Mesendoderm (in vitro differentiated cells): Measurements from ENCODE around the gene CHRNA4.

Source experiments
- DNase-seq: peaks from one replicate; pipeline ENCODE4 v3.0.0; 2013
- H2AK5ac ChIP-seq: 2 replicates; pipeline ENCODE4 v1.6.1; 2013; ENCODE audit warnings: low read length, inconsistent platforms
- H2BK120ac ChIP-seq: 2 replicates; pipeline ENCODE4 v1.6.1; 2013; ENCODE audit warnings: low read depth, mild to moderate bottlenecking, low read length, moderate library complexity, mixed read lengths
- H2BK15ac ChIP-seq: replicated peaks from 2 replicates; pipeline ENCODE4 v1.6.1; 2013; ENCODE audit warnings: low read depth, mild to moderate bottlenecking, moderate library complexity
- H2BK5ac ChIP-seq: 2 replicates; pipeline ENCODE4 v1.6.1; 2013; ENCODE audit warnings: low read length, inconsistent platforms
- H3K18ac ChIP-seq: 2 replicates; pipeline ENCODE4 v1.6.1; 2013; ENCODE audit warnings: mild to moderate bottlenecking, low read length, mixed read lengths
- H3K23ac ChIP-seq: one replicate; pipeline ENCODE4 v1.6.1; 2013; ENCODE audit warnings: low read length
- H3K27ac ChIP-seq: 2 replicates; pipeline ENCODE4 v1.5.1; 2013; ENCODE audit warnings: low read depth, mild to moderate bottlenecking, inconsistent platforms, low read length, moderate library complexity
- H3K27me3 ChIP-seq: 2 replicates; pipeline ENCODE4 v1.6.1; 2013; ENCODE audit warnings: low read length, control low read depth, mild to moderate bottlenecking, inconsistent platforms; ENCODE audit not compliant: insufficient read depth, poor library complexity
- H3K36me3 ChIP-seq: 2 replicates; pipeline ENCODE4 v1.6.1; 2013; ENCODE audit warnings: low read length, inconsistent platforms; ENCODE audit not compliant: control insufficient read depth, insufficient read depth
- H3K4ac ChIP-seq: one replicate; pipeline ENCODE4 v1.6.1; 2013; ENCODE audit warnings: low read depth, mild to moderate bottlenecking, low read length, moderate library complexity
- H3K4me1 ChIP-seq: 2 replicates; pipeline ENCODE4 v1.6.1; 2013; ENCODE audit warnings: low read depth, low read length, inconsistent platforms; ENCODE audit not compliant: control insufficient read depth
- H3K4me2 ChIP-seq: 2 replicates; pipeline ENCODE4 v1.6.1; 2013; ENCODE audit warnings: low read length
- H3K4me3 ChIP-seq: 2 replicates; pipeline ENCODE4 v1.5.1; 2013; ENCODE audit warnings: mild to moderate bottlenecking, low read length
- H3K56ac ChIP-seq: one replicate; pipeline ENCODE4 v1.6.1; 2013; ENCODE audit warnings: low read length
- H3K79me1 ChIP-seq: 2 replicates; pipeline ENCODE4 v1.6.1; 2013; ENCODE audit warnings: low read length, inconsistent platforms
- H3K79me2 ChIP-seq: 2 replicates; pipeline ENCODE4 v1.6.1; 2013; ENCODE audit warnings: mild to moderate bottlenecking, low read length; ENCODE audit not compliant: control insufficient read depth, insufficient read depth
- H3K9ac ChIP-seq: 2 replicates; pipeline ENCODE4 v1.6.1; 2013; ENCODE audit warnings: low read length, inconsistent platforms
- H4K5ac ChIP-seq: one replicate; pipeline ENCODE4 v1.6.1; 2013; ENCODE audit warnings: low read length
- H4K8ac ChIP-seq: one replicate; pipeline ENCODE4 v1.6.1; 2013; ENCODE audit warnings: low read depth, mild to moderate bottlenecking, control low read depth, low read length, moderate library complexity
- WGBS: extraction: QIAGEN DNeasy Blood & Tissue Kit; methylation state at CpG from one replicate; pipeline ENCODE4 v1.1.7; 2013; ENCODE audit warnings: low lambda C conversion rate, missing lambda C conversion rate; ENCODE audit not compliant: insufficient coverage; ENCODE audit errors: extremely low coverage; 5-methylcytosine and 5-hydroxymethylcytosine counted together

The CHRNA4 gene

GRCh38 chr20:63363981-63364561, 2.9 kb upstream of the CHRNA4 start:
- H3K9ac ChIP-seq = no peak overlapping the region
- no peak overlapping the region for H3K18ac ChIP-seq
- WGBS = no CpG with 5 or more reads among the region's 19 CpGs
- no peaks in the 10 kb centered on the region for H3K4me1 ChIP-seq
- H3K27me3 ChIP-seq = peaks cover 7% of the 10 kb centered on the region
- H4K8ac ChIP-seq = no peak overlapping the region
- no peak overlapping the region for H2BK5ac ChIP-seq
- no peaks in the 10 kb centered on the region for H3K79me2 ChIP-seq
- H3K23ac ChIP-seq = no peak overlapping the region
- no peak overlapping the region for H3K4me3 ChIP-seq
- H4K5ac ChIP-seq = no peak overlapping the region
- no peak overlapping the region for H3K4me2 ChIP-seq
- H3K79me1 ChIP-seq = no peaks in the 10 kb centered on the region
- H2BK15ac ChIP-seq = no peak overlapping the region
- no peak overlapping the region for H3K56ac ChIP-seq
- no peak for DNase-seq
- no peaks in the 10 kb centered on the region for H3K36me3 ChIP-seq
- H2AK5ac ChIP-seq = no peak overlapping the region
- H3K27ac ChIP-seq = no peak overlapping the region
- H2BK120ac ChIP-seq = no peak overlapping the region
- H3K4ac ChIP-seq = no peak overlapping the region

DNA sequence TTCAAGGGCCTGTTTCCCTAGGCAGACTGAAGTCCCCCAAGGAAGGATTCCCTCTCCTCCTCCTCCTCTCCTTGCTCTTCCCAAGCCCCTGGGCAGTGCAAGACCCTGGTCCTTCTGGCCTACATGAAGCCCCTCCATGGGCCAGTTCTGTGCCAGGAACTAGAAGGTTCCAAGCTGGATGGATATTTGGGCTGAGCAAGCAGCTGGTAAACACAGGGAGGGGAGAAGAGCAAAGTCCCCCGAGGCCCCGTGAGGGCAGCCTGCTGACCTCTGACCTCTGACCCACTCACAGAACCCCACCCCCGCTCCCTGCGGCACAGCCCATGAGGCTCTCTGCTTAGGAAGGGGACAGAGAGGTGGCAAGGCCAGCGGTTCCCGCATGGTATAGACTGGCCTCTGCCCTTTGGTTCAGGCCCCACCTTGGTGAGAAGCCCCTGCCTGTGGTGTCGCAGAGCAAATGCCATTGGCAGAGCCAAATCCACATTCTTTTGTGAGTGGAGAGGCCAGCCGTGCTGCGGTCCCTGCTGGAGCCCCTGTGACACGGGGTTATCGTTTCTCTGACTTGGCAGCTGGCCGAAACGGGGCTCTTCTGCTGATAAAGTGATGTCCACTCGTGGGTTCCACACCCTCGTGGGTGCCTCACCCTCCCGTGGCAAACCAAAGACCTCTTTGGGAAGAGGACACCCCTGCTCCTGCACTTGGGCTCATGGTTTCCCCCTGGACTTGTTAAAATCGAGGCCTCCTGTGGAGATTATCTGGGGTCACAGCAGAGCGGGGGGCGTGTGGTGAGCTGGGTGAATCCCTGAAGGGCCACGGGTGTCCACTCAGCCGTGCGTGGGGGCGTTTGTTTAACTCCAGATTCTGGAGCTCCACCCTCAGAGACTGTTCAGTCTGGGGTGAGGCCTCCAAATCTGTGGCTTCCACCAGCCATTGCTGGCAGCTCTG, 2.1 kb upstream of the CHRNA4 start:
- H3K79me2 ChIP-seq = no peaks in the 10 kb centered on the region
- H3K4me1 ChIP-seq = no peaks in the 10 kb centered on the region
- H3K27me3 ChIP-seq = peaks cover 7% of the 10 kb centered on the region
- no peak overlapping the region for H2AK5ac ChIP-seq
- no peak overlapping the region for H2BK5ac ChIP-seq
- no peaks in the 10 kb centered on the region for H3K36me3 ChIP-seq
- H3K23ac ChIP-seq = no peak overlapping the region
- no peak overlapping the region for H3K27ac ChIP-seq
- no CpG with 5 or more reads among the region's 23 CpGs for WGBS
- DNase-seq = no peak
- no peaks in the 10 kb centered on the region for H3K79me1 ChIP-seq
- no peak overlapping the region for H3K4me3 ChIP-seq
- no peak overlapping the region for H2BK120ac ChIP-seq
- H2BK15ac ChIP-seq = no peak overlapping the region
- no peak overlapping the region for H4K8ac ChIP-seq
- no peak overlapping the region for H4K5ac ChIP-seq
- H3K4me2 ChIP-seq = no peak overlapping the region
- no peak overlapping the region for H3K4ac ChIP-seq
- H3K9ac ChIP-seq = no peak overlapping the region
- no peak overlapping the region for H3K56ac ChIP-seq
- H3K18ac ChIP-seq = no peak overlapping the region

DNA sequence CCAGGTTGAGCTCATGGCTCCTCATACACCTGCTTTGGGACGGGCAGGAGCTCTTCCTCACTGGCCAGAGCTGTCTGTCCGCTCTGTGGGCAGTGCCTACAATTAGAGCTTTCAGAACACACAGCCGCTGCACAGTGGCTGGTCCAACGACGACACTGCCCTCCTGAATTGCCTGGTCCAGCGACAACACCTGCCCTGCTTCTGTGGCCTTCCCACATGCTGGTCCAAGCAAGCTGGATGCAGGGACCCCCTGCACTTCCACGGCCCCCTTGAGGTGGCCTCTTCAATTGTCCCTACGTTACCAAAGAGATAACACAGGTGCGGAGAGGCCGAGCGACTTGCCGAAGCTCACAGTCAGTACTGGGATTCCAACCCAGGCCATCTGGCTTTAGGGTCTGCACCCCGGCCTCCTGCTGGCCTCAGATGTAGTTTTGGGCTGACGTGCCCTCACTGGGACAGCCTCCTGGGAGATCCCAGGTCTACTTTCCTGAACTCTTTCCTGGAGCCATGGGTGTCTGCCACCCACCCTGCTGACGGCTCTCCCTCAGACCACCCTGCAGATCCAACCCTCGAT, 1.4 kb upstream of the CHRNA4 start:
- Histone ChIP-seq H3K36me3 (no peaks in the 10 kb centered on the region), H4K8ac (no peak overlapping the region), H3K9ac (no peak overlapping the region), H3K4me1 (no peaks in the 10 kb centered on the region), H3K4ac (no peak overlapping the region), H3K4me3 (no peak overlapping the region), H3K56ac (no peak overlapping the region), H3K18ac (no peak overlapping the region), H3K23ac (no peak overlapping the region), H3K27ac (no peak overlapping the region), H3K27me3 (peaks cover 7% of the 10 kb centered on the region), H4K5ac (no peak overlapping the region), H3K79me2 (no peaks in the 10 kb centered on the region), H2BK15ac (no peak overlapping the region), H3K79me1 (no peaks in the 10 kb centered on the region), H3K4me2 (no peak overlapping the region), H2BK120ac (no peak overlapping the region), H2AK5ac (no peak overlapping the region), H2BK5ac (no peak overlapping the region)
- no peak for DNase-seq
- whole genome bisulfite sequencing = no CpG with 5 or more reads among the region's 16 CpGs

- Histone ChIP-seq H2BK120ac (no peak overlapping the region), H3K4ac (no peak overlapping the region), H3K4me1 (no peaks in the 10 kb centered on the region), H4K8ac (no peak overlapping the region), H2BK15ac (no peak overlapping the region), H3K79me1 (no peaks in the 10 kb centered on the region), H3K79me2 (no peaks in the 10 kb centered on the region), H2BK5ac (no peak overlapping the region), H3K27ac (no peak overlapping the region), H3K4me2 (no peak overlapping the region), H3K18ac (no peak overlapping the region), H3K23ac (no peak overlapping the region), H2AK5ac (no peak overlapping the region), H3K36me3 (no peaks in the 10 kb centered on the region), H3K4me3 (no peak overlapping the region), H3K9ac (no peak overlapping the region), H4K5ac (no peak overlapping the region), H3K56ac (no peak overlapping the region), H3K27me3 (peaks cover 7% of the 10 kb centered on the region)
- DNase-seq = no peak
- WGBS = no CpG with 5 or more reads among the region's 50 CpGs
Observed at GRCh38 chr20:63361519-63362435, 628 bp upstream of the CHRNA4 start.

- Histone ChIP-seq H4K8ac (no peak overlapping the region), H2BK15ac (no peak overlapping the region), H3K4me3 (no peak overlapping the region), H2BK5ac (no peak overlapping the region), H3K27me3 (peaks cover 7% of the 10 kb centered on the region), H3K79me2 (no peaks in the 10 kb centered on the region), H2BK120ac (no peak overlapping the region), H3K56ac (no peak overlapping the region), H3K27ac (no peak overlapping the region), H3K9ac (no peak overlapping the region), H3K23ac (no peak overlapping the region), H3K4me2 (peak overlapping the region; percentile 44), H3K79me1 (no peaks in the 10 kb centered on the region), H2AK5ac (no peak overlapping the region), H3K36me3 (no peaks in the 10 kb centered on the region), H3K4me1 (no peaks in the 10 kb centered on the region), H3K4ac (no peak overlapping the region), H4K5ac (no peak overlapping the region), H3K18ac (no peak overlapping the region)
- no peak for DNase-seq
- no CpG with 5 or more reads among the region's 38 CpGs for WGBS
Observed at GRCh38 chr20:63359937-63360849, 956 bp downstream of the CHRNA4 start.
